ENCODE results near the gene NPR2. TPM values are rescaled to one million over a fixed set of nuclear protein-coding genes. Genes with fewer than 3 reads are reported as not detected.
A peak's percentile ranks its signal among the peaks of the same experiment; 100 is the strongest.

NPR2 gene
- polyA plus RNA-seq, 1 of the 3 experiments (the other 2 are of a cell fraction), result 13.5 TPM

DNA sequence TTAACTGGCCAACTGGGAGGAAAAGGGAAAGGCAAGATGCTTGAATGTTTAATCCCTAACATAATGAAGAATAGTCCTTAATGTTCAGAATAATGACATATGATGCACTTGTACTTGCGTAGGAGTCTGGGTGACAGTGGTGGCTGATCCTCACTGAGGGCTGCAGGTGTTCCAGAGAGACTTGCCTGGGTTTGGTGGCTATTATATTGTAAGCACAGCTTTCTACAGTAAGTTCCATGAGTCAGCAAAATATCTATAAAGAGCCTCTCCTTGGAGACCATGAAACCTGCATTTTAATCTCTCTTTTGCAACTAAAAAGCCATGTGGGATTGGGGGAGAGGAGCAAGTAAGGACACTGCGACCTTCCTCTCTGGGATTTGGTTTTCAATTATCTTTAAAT, 1.9 kb upstream of the NPR2 start:
- peaks cover 0 to 12% of the 10 kb centered on the region in 2 experiments; a peak in 1 of 4 replicates for H3K4me1 ChIP-seq (ENCODE audit: control insufficient read depth in 1 of 2, insufficient read depth in 2 of 2, low read depth in 1 of 2, low read length in 1 of 2)
- no peak overlapping the region for H3K4me2 ChIP-seq
- peaks cover 0 to 3% of the 10 kb centered on the region in 2 experiments for H3K36me3 ChIP-seq (replicated peaks in 1 of 2; ENCODE audit: control insufficient read depth in 1 of 2, insufficient read depth in 2 of 2, low read length in 1 of 2)
- TF ChIP-seq JUND (IDR thresholded peaks at IDR 0.05) (no peak), ELF1 (IDR thresholded peaks at IDR 0.05) (no peak), RXRA (IDR thresholded peaks at IDR 0.05; ENCODE audit: borderline replicate concordance, low read depth) (no peak), NRF1 (IDR thresholded peaks at IDR 0.05; ENCODE audit: low read depth, low read length) (no peak)
- TF ChIP-seq, protein P1, sequence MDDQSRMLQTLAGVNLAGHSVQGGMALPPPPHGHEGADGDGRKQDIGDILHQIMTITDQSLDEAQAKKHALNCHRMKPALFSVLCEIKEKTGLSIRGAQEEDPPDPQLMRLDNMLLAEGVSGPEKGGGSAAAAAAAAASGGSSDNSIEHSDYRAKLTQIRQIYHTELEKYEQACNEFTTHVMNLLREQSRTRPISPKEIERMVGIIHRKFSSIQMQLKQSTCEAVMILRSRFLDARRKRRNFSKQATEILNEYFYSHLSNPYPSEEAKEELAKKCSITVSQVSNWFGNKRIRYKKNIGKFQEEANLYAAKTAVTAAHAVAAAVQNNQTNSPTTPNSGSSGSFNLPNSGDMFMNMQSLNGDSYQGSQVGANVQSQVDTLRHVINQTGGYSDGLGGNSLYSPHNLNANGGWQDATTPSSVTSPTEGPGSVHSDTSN (IDR thresholded peaks at IDR 0.05), result no peak
- no peaks in the 10 kb centered on the region for H4K20me1 ChIP-seq (ENCODE audit: insufficient read depth)
- no peaks in the 10 kb centered on the region for H3K9me2 ChIP-seq
- no peaks in the 10 kb centered on the region for H3K9me3 ChIP-seq
- no peak for DNase-seq
- 95% methylated on average over 2 of the region's 2 CpGs for WGBS (ENCODE audit: low lambda C conversion rate)
- peaks cover 4% of the 10 kb centered on the region for H3F3A ChIP-seq (replicated peaks; ENCODE audit: insufficient read depth)
- ChIA-PET CTCF (interaction anchor here (0.8 to 6.5 kb wide), 57 partner anchors 7 to 234 kb away, joined by 3 to 136 read pairs (median 7); partner anchors contain the start of genes CCDC107, CREB3, FAM221B and GBA2), POLR2A (no interaction called here)
- H3K4me3 ChIP-seq (ENCODE audit: low read depth in 2 of 2, low read length in 1 of 2), result no peak overlapping the region
- no peaks in the 10 kb centered on the region for H3K79me2 ChIP-seq (ENCODE audit: insufficient read depth)
- H3K27me3 ChIP-seq (ENCODE audit: insufficient read depth), result no peaks in the 10 kb centered on the region
- no peak overlapping the region for H3K27ac ChIP-seq (ENCODE audit: low read depth in 2 of 2, low read length in 1 of 2)
- H3K9ac ChIP-seq, result no peak overlapping the region
- no peak overlapping the region for H2AFZ ChIP-seq (ENCODE audit: low read depth)

DNA sequence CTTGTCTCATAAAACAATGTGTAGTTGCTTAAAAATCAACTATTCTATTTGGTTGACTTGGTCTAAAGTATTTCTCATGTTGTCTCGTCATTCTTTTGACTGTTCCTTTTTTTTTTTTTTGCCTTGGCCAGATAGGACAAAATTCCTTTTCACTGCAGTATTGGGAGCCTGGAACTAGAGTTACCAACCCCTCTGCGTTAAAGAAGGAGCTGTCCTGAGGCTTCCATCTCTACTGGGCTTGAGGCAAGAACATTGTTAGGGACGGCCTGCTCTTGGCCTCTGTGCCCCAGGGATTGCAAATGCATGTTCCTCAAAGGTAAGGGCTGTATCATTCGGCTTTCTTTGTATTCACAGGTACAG, 1.4 kb upstream of the NPR2 start:
- H3K27me3 ChIP-seq (ENCODE audit: insufficient read depth), result no peaks in the 10 kb centered on the region
- no peaks in the 10 kb centered on the region for H4K20me1 ChIP-seq (ENCODE audit: insufficient read depth)
- TF ChIP-seq TCF12 (IDR thresholded peaks at IDR 0.05) (no peak), NFIC (IDR thresholded peaks at IDR 0.05; ENCODE audit: borderline replicate concordance) (no peak), JUND (IDR thresholded peaks at IDR 0.05) (no peak), ELF1 (IDR thresholded peaks at IDR 0.05) (no peak), CHD2 (IDR thresholded peaks at IDR 0.05; ENCODE audit: low read length, partially characterized antibody) (no peak), TEAD4 (IDR thresholded peaks at IDR 0.05; ENCODE audit: borderline replicate concordance, insufficient read depth) (no peak)
- TF ChIP-seq, protein P2, sequence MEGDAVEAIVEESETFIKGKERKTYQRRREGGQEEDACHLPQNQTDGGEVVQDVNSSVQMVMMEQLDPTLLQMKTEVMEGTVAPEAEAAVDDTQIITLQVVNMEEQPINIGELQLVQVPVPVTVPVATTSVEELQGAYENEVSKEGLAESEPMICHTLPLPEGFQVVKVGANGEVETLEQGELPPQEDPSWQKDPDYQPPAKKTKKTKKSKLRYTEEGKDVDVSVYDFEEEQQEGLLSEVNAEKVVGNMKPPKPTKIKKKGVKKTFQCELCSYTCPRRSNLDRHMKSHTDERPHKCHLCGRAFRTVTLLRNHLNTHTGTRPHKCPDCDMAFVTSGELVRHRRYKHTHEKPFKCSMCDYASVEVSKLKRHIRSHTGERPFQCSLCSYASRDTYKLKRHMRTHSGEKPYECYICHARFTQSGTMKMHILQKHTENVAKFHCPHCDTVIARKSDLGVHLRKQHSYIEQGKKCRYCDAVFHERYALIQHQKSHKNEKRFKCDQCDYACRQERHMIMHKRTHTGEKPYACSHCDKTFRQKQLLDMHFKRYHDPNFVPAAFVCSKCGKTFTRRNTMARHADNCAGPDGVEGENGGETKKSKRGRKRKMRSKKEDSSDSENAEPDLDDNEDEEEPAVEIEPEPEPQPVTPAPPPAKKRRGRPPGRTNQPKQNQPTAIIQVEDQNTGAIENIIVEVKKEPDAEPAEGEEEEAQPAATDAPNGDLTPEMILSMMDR (IDR thresholded peaks at IDR 0.05), result no peak
- no peak overlapping the region for H3K9ac ChIP-seq
- no peak overlapping the region for H3K4me3 ChIP-seq (ENCODE audit: low read depth in 2 of 2, low read length in 1 of 2)
- 0 out of 2 replicates have a peak overlapping the region, but pooled peaks have one; percentile 19 for H3K4me2 ChIP-seq
- POLR2A ChIA-PET, result interaction anchor here (1.3 kb wide), 1 partner anchor 24 kb away, joined by 5 read pairs; the partner anchor contains the start of gene HINT2
- H3K9me2 ChIP-seq, result no peaks in the 10 kb centered on the region
- WGBS (ENCODE audit: low lambda C conversion rate), result 26% methylated on average over 4 of the region's 4 CpGs
- no peak overlapping the region for H3K27ac ChIP-seq (ENCODE audit: low read depth in 2 of 2, low read length in 1 of 2)
- CTCF ChIA-PET, result interaction anchor here (0.7 to 6.5 kb wide), 62 partner anchors 8 to 247 kb away, joined by 3 to 136 read pairs (median 6); partner anchors contain the start of genes CCDC107, CREB3, FAM221B and GBA2
- DNase-seq, result no peak
- peaks cover 0 to 3% of the 10 kb centered on the region in 2 experiments for H3K36me3 ChIP-seq (replicated peaks in 1 of 2; ENCODE audit: control insufficient read depth in 1 of 2, insufficient read depth in 2 of 2, low read length in 1 of 2)
- no peak overlapping the region for H2AFZ ChIP-seq (ENCODE audit: low read depth)
- no peaks in the 10 kb centered on the region for H3K79me2 ChIP-seq (ENCODE audit: insufficient read depth)
- no peaks in the 10 kb centered on the region for H3K9me3 ChIP-seq
- peaks cover 0 to 12% of the 10 kb centered on the region in 2 experiments; a peak in 1 of 4 replicates for H3K4me1 ChIP-seq (ENCODE audit: control insufficient read depth in 1 of 2, insufficient read depth in 2 of 2, low read depth in 1 of 2, low read length in 1 of 2)
- H3F3A ChIP-seq (replicated peaks; ENCODE audit: insufficient read depth), result peaks cover 4% of the 10 kb centered on the region

Measured in SK-N-SH (cell line).